Vagina (tissue), 2 donors: ENCODE results near the gene NRXN2.

Experiments
- CTCF ChIP-seq, 3 experiments: fragments of 450-650 bp in 2 of 3; fragments of 200-600 bp in 1 of 3; sonication (generic) in 1 of 3; IDR thresholded peaks; one replicate each; pipeline ENCODE4 v1.5.1; 2017 to 2019; ENCODE audit warnings: antibody characterized with exemption in 3 of 3, mild to moderate bottlenecking in 2 of 3, moderate library complexity in 2 of 3
- POLR2AphosphoS5 ChIP-seq, 2 donors: sonication (generic); formaldehyde crosslinking; IDR thresholded peaks; one replicate each; pipeline ENCODE4 v1.9.0; 2017; ENCODE audit warnings: antibody characterized with exemption in 2 of 2, mild to moderate bottlenecking in 2 of 2, low read depth in 1 of 2; ENCODE audit not compliant: insufficient read depth in 1 of 2

GRCh38 chr11:64711956-64712362 is 11.0 kb downstream of the NRXN2 start:
- no peak for TF ChIP-seq CTCF (IDR thresholded peaks at IDR 0.05)
- no peak for TF ChIP-seq POLR2AphosphoS5 (IDR thresholded peaks at IDR 0.05; ENCODE audit: insufficient read depth in 1 of 2, low read depth in 1 of 2)
